DND-41 (cell line): Measurements from ENCODE around the gene TULP4.

Experiments used
- ATAC-seq: fragments of 200-7000 bp; cut with Tn5 transposase; 3 replicates; pipeline ENCODE4 v1.9.1; 2021; ENCODE audit warnings: low read depth; ENCODE audit not compliant: insufficient read depth
- DNase-seq: peaks from one replicate; pipeline ENCODE4 v3.0.0-alpha.2; 2020
- H2AFZ ChIP-seq: 2 replicates; pipeline ENCODE4 v1.6.0; 2012; ENCODE audit warnings: low read depth, low read length
- H3K27ac ChIP-seq: 2 replicates; pipeline ENCODE4 v1.5.1; 2012; ENCODE audit warnings: low read length, inconsistent platforms
- H3K27me3 ChIP-seq: fragments of 200-600 bp; sonication (generic); 2 replicates; pipeline ENCODE4 v1.6.0; 2012; ENCODE audit warnings: low read length, mild to moderate bottlenecking, inconsistent platforms; ENCODE audit not compliant: insufficient read depth, poor library complexity
- H3K36me3 ChIP-seq: 2 replicates; pipeline ENCODE4 v1.5.1; 2012; ENCODE audit warnings: low read length, inconsistent platforms; ENCODE audit not compliant: insufficient read depth
- H3K4me1 ChIP-seq: 2 replicates; pipeline ENCODE4 v1.5.1; 2012; ENCODE audit warnings: mild to moderate bottlenecking, low read length; ENCODE audit not compliant: insufficient read depth
- H3K4me2 ChIP-seq: 2 replicates; pipeline ENCODE4 v1.6.0; 2012; ENCODE audit warnings: mild to moderate bottlenecking, moderate library complexity, low read length, inconsistent platforms; ENCODE audit not compliant: insufficient read depth
- H3K4me3 ChIP-seq, 2 experiments: fragments of 200-600 bp in 1 of 2; shearing (Covaris generic) in 1 of 2; 2 replicates each; pipeline ENCODE4 v1.5.1; 2012 to 2016; ENCODE audit warnings: inconsistent platforms in 2 of 2, low read length in 2 of 2, mild to moderate bottlenecking in 2 of 2, low read depth in 1 of 2, moderate library complexity in 1 of 2
- H3K79me2 ChIP-seq: 2 replicates; pipeline ENCODE4 v1.6.0; 2012; ENCODE audit warnings: low read length, inconsistent platforms; ENCODE audit not compliant: insufficient read depth
- H3K9ac ChIP-seq: 2 replicates; pipeline ENCODE4 v1.6.0; 2012; ENCODE audit warnings: low read depth, mild to moderate bottlenecking, inconsistent platforms, low read length, moderate library complexity
- H3K9me3 ChIP-seq: 2 replicates; pipeline ENCODE4 v1.5.1; 2012; ENCODE audit warnings: low read length, moderate library complexity, mild to moderate bottlenecking, inconsistent platforms; ENCODE audit not compliant: insufficient read depth, severe bottlenecking
- H4K20me1 ChIP-seq: 2 replicates; pipeline ENCODE4 v1.6.0; 2012; ENCODE audit warnings: low read length; ENCODE audit not compliant: insufficient read depth
- CTCF ChIP-seq: IDR thresholded peaks from 2 replicates; pipeline ENCODE4 v1.5.1; 2012; ENCODE audit warnings: borderline replicate concordance, low read length, moderate library complexity, mild to moderate bottlenecking; ENCODE audit not compliant: poor library complexity, severe bottlenecking; ENCODE audit errors: extremely low read depth
- EZH2 ChIP-seq: IDR thresholded peaks from 3 replicates; pipeline ENCODE4 v1.6.1; 2012; ENCODE audit warnings: borderline replicate concordance, low read depth, mild to moderate bottlenecking, moderate library complexity, low read length, inconsistent platforms; ENCODE audit not compliant: severe bottlenecking

Gene TULP4

GRCh38 chr6:158508450-158508849 lies 196.2 kb downstream of the TULP4 start:
- TF ChIP-seq EZH2 (no peak), CTCF (no peak)
- DNase-seq (no peak), ATAC-seq (no peak)
- H3K27ac ChIP-seq, result no peak overlapping the region
- H3K4me1 ChIP-seq, result peaks cover 1% of the 10 kb centered on the region
- no peak overlapping the region for H3K9ac ChIP-seq
- no peaks in the 10 kb centered on the region for H3K79me2 ChIP-seq
- H2AFZ ChIP-seq, result no peak overlapping the region
- H3K4me3 ChIP-seq, result no peak overlapping the region
- H3K27me3 ChIP-seq, result no peaks in the 10 kb centered on the region
- H3K4me2 ChIP-seq, result no peak overlapping the region
- no peaks in the 10 kb centered on the region for H4K20me1 ChIP-seq
- peaks cover 22% of the 10 kb centered on the region; the same call in 1 of the 2 replicates for H3K36me3 ChIP-seq
- no peaks in the 10 kb centered on the region for H3K9me3 ChIP-seq

- DNase-seq (no peak), ATAC-seq (no peak)
- Histone ChIP-seq H3K4me3 (no peak overlapping the region), H3K9ac (no peak overlapping the region), H4K20me1 (no peaks in the 10 kb centered on the region), H3K4me1 (peaks cover 12% of the 10 kb centered on the region), H3K27ac (no peak overlapping the region), H3K27me3 (no peaks in the 10 kb centered on the region), H3K36me3 (peaks cover 22% of the 10 kb centered on the region; the same call in 1 of the 2 replicates), H3K4me2 (no peak overlapping the region), H3K9me3 (no peaks in the 10 kb centered on the region), H2AFZ (no peak overlapping the region), H3K79me2 (no peaks in the 10 kb centered on the region)
- TF ChIP-seq CTCF, result no peak
- no peak for TF ChIP-seq EZH2
These were observed 197.2 kb downstream of the TULP4 start for GRCh38 chr6:158509465-158509864.

- Histone ChIP-seq H3K27ac (no peak overlapping the region), H3K4me1 (peaks cover 43% of the 10 kb centered on the region), H3K4me2 (no peak overlapping the region), H2AFZ (no peak overlapping the region), H3K27me3 (no peaks in the 10 kb centered on the region), H3K4me3 (no peak overlapping the region), H3K9me3 (no peaks in the 10 kb centered on the region), H3K36me3 (no peaks in the 10 kb centered on the region), H3K9ac (no peak overlapping the region), H3K79me2 (no peaks in the 10 kb centered on the region), H4K20me1 (no peaks in the 10 kb centered on the region; the same call in 1 of the 2 replicates)
- ATAC-seq (no peak), DNase-seq (no peak)
- TF ChIP-seq CTCF, result no peak
- no peak for TF ChIP-seq EZH2
These were observed 200.5 kb downstream of the TULP4 start for GRCh38 chr6:158512809-158513208.

GRCh38 chr6:158514176-158514575 lies 201.9 kb downstream of the TULP4 start:
- Histone ChIP-seq H3K27ac (peak overlapping the region; percentile 69), H3K9ac (no peak overlapping the region), H3K4me2 (peak overlapping the region; percentile 23), H4K20me1 (no peaks in the 10 kb centered on the region; the same call in 1 of the 2 replicates), H3K4me3 (no peak overlapping the region), H2AFZ (no peak overlapping the region), H3K27me3 (no peaks in the 10 kb centered on the region), H3K36me3 (no peaks in the 10 kb centered on the region), H3K4me1 (peaks cover 57% of the 10 kb centered on the region), H3K9me3 (no peaks in the 10 kb centered on the region), H3K79me2 (no peaks in the 10 kb centered on the region)
- TF ChIP-seq EZH2, result no peak
- TF ChIP-seq CTCF, result no peak
- DNase-seq, result peak; percentile 79
- ATAC-seq, result peak; percentile 69
